MCF 10A (cell line): ENCODE results near the gene NRXN3. TPM values are rescaled to one million over a fixed set of nuclear protein-coding genes. Genes with fewer than 3 reads are reported as not detected.

ENCODE experiments used
- BruUV-seq: library from RNA; stranded (reverse); fragments of 400-500 nt; replicated peaks from 2 replicates; lab custom pipeline; 2021; lab: Mats Ljungman, UMichigan
- CTCF ChIA-PET: fragments of 300-600 bp; sonication (Branson Sonifier 250); formaldehyde crosslinking; extraction: SDS; loops from one replicate; lab custom pipeline; 2021; ENCODE audit warnings: antibody characterized with exemption, inconsistent platforms; lab: Yijun Ruan, JAX
- POLR2A ChIA-PET: fragments of 300-600, 350-650 bp; sonication (Branson Sonifier 250); formaldehyde crosslinking; extraction: SDS; loops from one replicate; lab custom pipeline; 2020; ENCODE audit warnings: antibody characterized with exemption, inconsistent platforms; lab: Yijun Ruan, JAX
- DNase-seq: peaks from one replicate; pipeline ENCODE4 v3.0.0-alpha.2; 2018; ENCODE audit not compliant: unreplicated experiment
- H3K27ac Mint-ChIP-seq: one replicate; pipeline ENCODE4 v1.8.0; 2022; ENCODE audit warnings: mild to moderate bottlenecking, low read depth, mixed read lengths; ENCODE audit not compliant: unreplicated experiment
- H3K27me3 Mint-ChIP-seq: one replicate; pipeline ENCODE4 v1.8.0; 2022; ENCODE audit warnings: mixed read lengths; ENCODE audit not compliant: insufficient read depth, unreplicated experiment
- H3K36me3 Mint-ChIP-seq: one replicate; pipeline ENCODE4 v1.8.0; 2022; ENCODE audit warnings: mild to moderate bottlenecking, moderate library complexity, mixed read lengths; ENCODE audit not compliant: insufficient read depth, unreplicated experiment
- H3K4me1 Mint-ChIP-seq: one replicate; pipeline ENCODE4 v1.8.0; 2022; ENCODE audit warnings: mixed read lengths; ENCODE audit not compliant: insufficient read depth, unreplicated experiment
- H3K4me3 Mint-ChIP-seq: one replicate; pipeline ENCODE4 v1.8.0; 2022; ENCODE audit warnings: mild to moderate bottlenecking, moderate library complexity, mixed read lengths; ENCODE audit not compliant: unreplicated experiment
- H3K9me3 Mint-ChIP-seq: one replicate; pipeline ENCODE4 v1.8.0; 2022; ENCODE audit warnings: mixed read lengths; ENCODE audit not compliant: unreplicated experiment
- CTCF ChIP-seq: fragments of 200-600 bp; IDR thresholded peaks from one replicate; pipeline ENCODE4 v1.8.0; 2022; ENCODE audit warnings: antibody characterized with exemption, mild to moderate bottlenecking; ENCODE audit not compliant: unreplicated experiment
- intact Hi-C: fragments of 100-400 bp; cut with micrococcal nuclease; formaldehyde crosslinking; loops from 2 replicates; pipeline ENCODE4 v1.14.1; 2022
- total RNA-seq: library from RNA; stranded (reverse); gene quantifications from 2 replicates; pipeline ENCODE4 v1.2.3, GENCODE V29; 2022

NRXN3 gene
- total RNA-seq, 1 experiment from 2014 or later = not detected

- CTCF ChIA-PET = interaction anchor here (0.6 kb wide), 2 partner anchors 244 to 1689 kb away, joined by 3 to 4 read pairs; no protein-coding TSS in a partner anchor
- BruUV-seq = no TSS peak
- no peaks in the 10 kb centered on the region for H3K4me1 Mint-ChIP-seq
- H3K27me3 Mint-ChIP-seq = peaks cover 15% of the 10 kb centered on the region
- no peak overlapping the region for H3K27ac Mint-ChIP-seq
- TF ChIP-seq CTCF = no peak
- no peaks in the 10 kb centered on the region for H3K36me3 Mint-ChIP-seq
- no peaks in the 10 kb centered on the region for H3K9me3 Mint-ChIP-seq
- H3K4me3 Mint-ChIP-seq = no peak overlapping the region
- POLR2A ChIA-PET = no interaction called here
- no peak for DNase-seq
- intact Hi-C loops = no loop called here
These were observed 1008.5 kb downstream of the NRXN3 start for GRCh38 chr14:79178719-79179118.

- no peaks in the 10 kb centered on the region for H3K36me3 Mint-ChIP-seq
- ChIA-PET CTCF (no interaction called here), POLR2A (no interaction called here)
- peaks cover 15% of the 10 kb centered on the region for H3K27me3 Mint-ChIP-seq
- no peak for DNase-seq
- BruUV-seq = no TSS peak
- H3K27ac Mint-ChIP-seq = no peak overlapping the region
- no peaks in the 10 kb centered on the region for H3K4me1 Mint-ChIP-seq
- intact Hi-C loops = no loop called here
- H3K4me3 Mint-ChIP-seq = no peak overlapping the region
- TF ChIP-seq CTCF = no peak
- no peaks in the 10 kb centered on the region for H3K9me3 Mint-ChIP-seq
These were observed 1009.8 kb downstream of the NRXN3 start for GRCh38 chr14:79179985-79180384.

- DNase-seq = no peak
- no peaks in the 10 kb centered on the region for H3K36me3 Mint-ChIP-seq
- no peak overlapping the region for H3K27ac Mint-ChIP-seq
- ChIA-PET CTCF (no interaction called here), POLR2A (no interaction called here)
- peaks cover 15% of the 10 kb centered on the region for H3K27me3 Mint-ChIP-seq
- no peaks in the 10 kb centered on the region for H3K4me1 Mint-ChIP-seq
- no peaks in the 10 kb centered on the region for H3K9me3 Mint-ChIP-seq
- intact Hi-C loops = no loop called here
- TF ChIP-seq CTCF = no peak
- BruUV-seq = no TSS peak
- H3K4me3 Mint-ChIP-seq = no peak overlapping the region
These were observed 1010.5 kb downstream of the NRXN3 start for GRCh38 chr14:79180656-79181055.

GRCh38 chr14:79186523-79186922 lies 1016.4 kb downstream of the NRXN3 start:
- Mint-ChIP-seq H3K4me1 (no peaks in the 10 kb centered on the region), H3K36me3 (no peaks in the 10 kb centered on the region), H3K27ac (no peak overlapping the region), H3K9me3 (no peaks in the 10 kb centered on the region), H3K27me3 (no peaks in the 10 kb centered on the region), H3K4me3 (no peak overlapping the region)
- no peak for DNase-seq
- POLR2A ChIA-PET = no interaction called here
- CTCF ChIA-PET = no interaction called here
- no peak for TF ChIP-seq CTCF
- intact Hi-C loops = no loop called here
- no TSS peak for BruUV-seq
